GM12878 (cell line): Measurements from ENCODE around the gene RTN4. TPM values are rescaled to one million over a fixed set of nuclear protein-coding genes. Genes with fewer than 3 reads are reported as not detected.

Experiments
- ATAC-seq: fragments of 200-7000 bp; cut with Tn5 transposase; 3 replicates; pipeline ENCODE4 v1.9.1; 2020; ENCODE audit warnings: mild to moderate bottlenecking, moderate library complexity
- BruUV-seq: library from RNA; stranded (reverse); fragments of 400-500 nt; replicated peaks from 2 replicates; lab custom pipeline; 2021; lab: Mats Ljungman, UMichigan
- CTCF ChIA-PET: fragments of 300-600 bp; sonication (Branson Sonifier 250); formaldehyde crosslinking; extraction: SDS; loops from one replicate; lab custom pipeline; 2021; ENCODE audit warnings: inconsistent platforms; lab: Yijun Ruan, JAX
- POLR2A ChIA-PET: fragments of 350-600 bp; formaldehyde crosslinking; extraction: SDS; loops from one replicate; lab custom pipeline; 2021; ENCODE audit warnings: inconsistent platforms; lab: Charles Lee
- RAD21 ChIA-PET: fragments of 300-600 bp; sonication (Branson Sonifier 250); formaldehyde crosslinking; loops from one replicate; lab custom pipeline; 2023; ENCODE audit warnings: antibody characterized with exemption; ENCODE audit not compliant: unreplicated experiment; lab: Charles Lee
- SMC1A ChIA-PET: fragments of 300-600 bp; sonication (Branson Sonifier 250); formaldehyde crosslinking; loops from one replicate; lab custom pipeline; 2023; ENCODE audit not compliant: unreplicated experiment, uncharacterized antibody; lab: Charles Lee
- DNase-seq: peaks from one replicate; pipeline ENCODE4 v3.0.0-alpha.2; 2011; ENCODE audit warnings: low read depth, low spot score
- FAIRE-seq: peaks from 3 replicates; lab custom pipeline; 2011; peaks lifted over from hg19 to GRCh38; lab: Jason Lieb, UNC
- H2AFZ ChIP-seq: 2 replicates; pipeline ENCODE4 v1.6.0; 2011; ENCODE audit warnings: low read depth, low read length, control low read depth; ENCODE audit not compliant: control insufficient read depth
- H3K27ac ChIP-seq: 2 replicates; pipeline ENCODE4 v1.5.1; 2011; ENCODE audit warnings: control low read depth; ENCODE audit not compliant: control insufficient read depth, insufficient read depth
- H3K27me3 ChIP-seq, 2 experiments: replicated peaks in 1 of 2; 2 replicates each; pipeline versions ENCODE4 v1.6.0 to v1.6.1; 2011; ENCODE audit warnings: low read length in 1 of 2; ENCODE audit not compliant: control insufficient read depth in 2 of 2, insufficient read depth in 2 of 2
- H3K36me3 ChIP-seq, 2 experiments: 2 replicates each; pipeline ENCODE4 v1.5.1; 2011; ENCODE audit warnings: low read length in 1 of 2; ENCODE audit not compliant: control insufficient read depth in 2 of 2, insufficient read depth in 2 of 2
- H3K4me1 ChIP-seq: 2 replicates; pipeline ENCODE4 v1.6.1; 2011; ENCODE audit warnings: mild to moderate bottlenecking, low read length, moderate library complexity, mixed read lengths; ENCODE audit not compliant: control insufficient read depth, insufficient read depth
- H3K4me2 ChIP-seq: 2 replicates; pipeline ENCODE4 v1.6.0; 2011; ENCODE audit warnings: control low read depth; ENCODE audit not compliant: control insufficient read depth, insufficient read depth
- H3K4me3 ChIP-seq: fragments of 200-600 bp; sonication (generic); 2 replicates; pipeline ENCODE4 v1.5.1; 2016
- H3K79me2 ChIP-seq: 2 replicates; pipeline ENCODE4 v1.6.0; 2011; ENCODE audit warnings: low read length; ENCODE audit not compliant: control insufficient read depth, insufficient read depth
- H3K9ac ChIP-seq: 2 replicates; pipeline ENCODE4 v1.8.0; 2011; ENCODE audit warnings: low read length, control low read depth, mixed read lengths; ENCODE audit not compliant: control insufficient read depth, insufficient read depth
- H3K9me3 ChIP-seq: replicated peaks from 3 replicates; pipeline ENCODE4 v1.5.1; 2011; ENCODE audit warnings: mild to moderate bottlenecking, low read length; ENCODE audit not compliant: control insufficient read depth, insufficient read depth
- H4K20me1 ChIP-seq: 2 replicates; pipeline ENCODE4 v1.6.0; 2011; ENCODE audit not compliant: control insufficient read depth, insufficient read depth
- ATF7 ChIP-seq: fragments of 450-650 bp; IDR thresholded peaks from 2 replicates; pipeline ENCODE4 v1.6.1; 2016; ENCODE audit warnings: low read depth, mild to moderate bottlenecking
- CBX5 ChIP-seq: sonication (generic); IDR thresholded peaks from 2 replicates; pipeline ENCODE4 v1.6.1; 2016; ENCODE audit warnings: low read depth, moderate library complexity, mild to moderate bottlenecking, inconsistent platforms
- GABPA ChIP-seq: IDR thresholded peaks from 2 replicates; pipeline ENCODE4 v1.6.1; 2014; ENCODE audit warnings: antibody characterized with exemption, low read depth, mild to moderate bottlenecking, inconsistent platforms
- KLF5 ChIP-seq: fragments of 450-650 bp; IDR thresholded peaks from 2 replicates; pipeline ENCODE4 v1.6.1; 2014; ENCODE audit warnings: mild to moderate bottlenecking; ENCODE audit not compliant: partially characterized antibody
- MEF2A ChIP-seq: IDR thresholded peaks from 2 replicates; pipeline ENCODE4 v1.6.1; 2011; ENCODE audit warnings: low read depth, mild to moderate bottlenecking, low read length, moderate library complexity; ENCODE audit not compliant: insufficient read depth
- NRF1 ChIP-seq: conservative IDR thresholded peaks from 2 replicates; pipeline ENCODE4 v1.6.1; 2011; ENCODE audit warnings: mild to moderate bottlenecking, low read depth, low read length, improper control_type of control experiment
- RFX5 ChIP-seq: IDR thresholded peaks from 2 replicates; pipeline ENCODE4 v1.6.1; 2011; ENCODE audit warnings: low read depth, low read length, improper control_type of control experiment
- ZSCAN29 ChIP-seq: fragments of 450-650 bp; IDR thresholded peaks from 2 replicates; pipeline ENCODE4 v1.6.1; 2017; ENCODE audit warnings: mild to moderate bottlenecking, moderate library complexity
- WGBS: methylation state at CpG from one replicate; pipeline ENCODE4 v1.1.6; 2016; ENCODE audit warnings: low lambda C conversion rate; ENCODE audit not compliant: insufficient replicate concordance, insufficient coverage; ENCODE audit errors: missing lambda C conversion rate; 5-methylcytosine and 5-hydroxymethylcytosine counted together
- in situ Hi-C: fragments of 300-500 bp; cut with MboI; formaldehyde crosslinking; loops from 9 replicates; pipeline ENCODE4 v1.14.3; 2018; ENCODE audit warnings: mixed read lengths
- intact Hi-C: fragments of 100-400 bp; cut with micrococcal nuclease; formaldehyde crosslinking; loops from one replicate; pipeline ENCODE4 v1.14.2; 2022; ENCODE audit not compliant: unreplicated experiment
- polyA plus RNA-seq, 11 experiments: library from polyadenylated mRNA; depleted of rRNA in 4 of 11; unstranded in 6 of 11; stranded (reverse) in 5 of 11; fragments of >200 nt; fragmentation: Nextera tagmentation in 4 of 11; fragmentation: Illumina TruSeq in 1 of 11; extraction: Ambion mirVana in 4 of 11; extraction: Trizol in 1 of 11; gene quantifications; 1 replicate in 1 of 11; 2 replicates in 10 of 11; pipeline versions ENCODE4 v1.2.1 to v1.2.3, GENCODE V29; 2011 to 2016; ENCODE audit warnings: inconsistent platforms in 2 of 11, missing spikeins in 2 of 11, low read depth in 1 of 11
- total RNA-seq, 4 experiments: library from RNA; depleted of rRNA in 3 of 4; stranded (reverse); fragments of >200 nt in 3 of 4; fragmentation: Illumina TruSeq in 1 of 4; extraction: Trizol in 1 of 4; gene quantifications; 2 replicates each; pipeline versions ENCODE4 v1.2.1 to v1.2.3, GENCODE V29; 2013 to 2021
- TF ChIP-seq, protein P1 (sequence below): IDR thresholded peaks from 2 replicates; pipeline ENCODE4 v1.6.1; 2012; ENCODE audit warnings: low read depth, low read length, improper control_type of control experiment
- TF ChIP-seq, protein P2 (sequence below), 3 experiments: IDR thresholded peaks in 2 of 3; conservative IDR thresholded peaks in 1 of 3; 2 replicates each; pipeline ENCODE4 v1.5.1; 2011; ENCODE audit warnings: low read depth in 3 of 3, low read length in 3 of 3, mild to moderate bottlenecking in 3 of 3, control low read depth in 2 of 3, moderate library complexity in 2 of 3, inconsistent platforms in 1 of 3, mixed read lengths in 1 of 3; ENCODE audit not compliant: control insufficient read depth in 2 of 3, insufficient read depth in 1 of 3; ENCODE audit errors: extremely low read depth in 1 of 3

Gene RTN4
- total and polyA plus RNA-seq, 10 of the 15 experiments (the other 5 are each of a cell fraction or from before 2014, with no cell fraction given), result 56.0 to 133 (median 83.3) TPM

DNA sequence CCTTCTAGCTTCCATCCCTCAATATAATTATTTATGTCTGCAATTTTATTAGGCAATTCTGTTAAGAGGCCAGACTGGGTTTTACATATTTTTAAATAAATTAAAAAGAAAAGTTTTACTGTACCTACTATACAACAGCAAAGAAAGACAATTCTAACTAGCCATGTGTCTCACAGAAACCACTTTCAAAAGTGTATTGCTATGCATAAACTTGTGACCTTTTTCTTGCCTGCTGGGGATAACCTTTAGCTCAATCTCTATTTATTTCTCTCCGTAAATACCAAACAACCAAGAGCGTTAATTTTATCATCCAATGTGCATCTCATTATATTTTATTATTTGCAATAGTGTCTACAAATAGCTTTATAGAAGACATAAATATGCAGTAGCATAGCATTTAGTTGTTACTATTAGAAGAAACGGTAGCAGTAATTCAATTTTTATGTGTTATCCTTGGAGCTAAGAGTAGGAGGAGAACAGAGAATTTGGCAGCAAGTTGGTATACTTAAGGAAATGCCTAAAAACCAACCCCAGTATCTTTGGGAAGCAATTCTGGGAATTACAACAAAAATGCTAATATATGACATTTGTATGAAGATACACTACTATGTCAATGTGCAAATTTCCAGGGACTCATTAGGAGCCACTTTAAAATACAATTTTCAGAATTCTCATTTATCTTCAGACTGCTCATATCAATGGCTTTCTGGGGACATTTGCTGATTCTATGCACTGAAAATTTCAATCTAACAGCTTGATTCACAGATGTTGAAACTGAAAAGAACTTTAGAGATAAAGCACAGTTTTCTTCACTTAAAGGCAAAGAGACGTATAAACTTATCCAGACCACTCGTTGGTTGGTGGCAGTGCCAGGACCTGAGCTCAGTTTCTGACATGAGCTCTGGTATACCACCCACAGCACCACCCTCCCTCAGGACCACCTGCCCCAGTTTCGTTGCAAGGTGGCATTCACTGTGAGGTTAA lies 23.0 kb upstream of the RTN4 start:
- H3K36me3 ChIP-seq, result no peaks in the 10 kb centered on the region
- H3K9ac ChIP-seq, result no peak overlapping the region
- no peaks in the 10 kb centered on the region for H4K20me1 ChIP-seq
- no TSS peak for BruUV-seq
- H3K27ac ChIP-seq, result no peak overlapping the region
- H3K4me2 ChIP-seq, result no peak overlapping the region
- SMC1A ChIA-PET, result interaction anchor here (1.4 to 2.8 kb wide), 2 partner anchors 78 to 94 kb away, joined by 3 to 8 read pairs; no protein-coding TSS in a partner anchor
- no peak for ATAC-seq
- H3K79me2 ChIP-seq, result no peaks in the 10 kb centered on the region
- H3K4me3 ChIP-seq, result no peak overlapping the region
- no peaks in the 10 kb centered on the region for H3K4me1 ChIP-seq
- intact Hi-C loops, result no loop called here
- no peak for FAIRE-seq
- TF ChIP-seq, protein P1, sequence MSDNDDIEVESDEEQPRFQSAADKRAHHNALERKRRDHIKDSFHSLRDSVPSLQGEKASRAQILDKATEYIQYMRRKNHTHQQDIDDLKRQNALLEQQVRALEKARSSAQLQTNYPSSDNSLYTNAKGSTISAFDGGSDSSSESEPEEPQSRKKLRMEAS, result no peak
- TF ChIP-seq MEF2A, result no peak
- TF ChIP-seq RFX5, result no peak
- TF ChIP-seq, protein P2, sequence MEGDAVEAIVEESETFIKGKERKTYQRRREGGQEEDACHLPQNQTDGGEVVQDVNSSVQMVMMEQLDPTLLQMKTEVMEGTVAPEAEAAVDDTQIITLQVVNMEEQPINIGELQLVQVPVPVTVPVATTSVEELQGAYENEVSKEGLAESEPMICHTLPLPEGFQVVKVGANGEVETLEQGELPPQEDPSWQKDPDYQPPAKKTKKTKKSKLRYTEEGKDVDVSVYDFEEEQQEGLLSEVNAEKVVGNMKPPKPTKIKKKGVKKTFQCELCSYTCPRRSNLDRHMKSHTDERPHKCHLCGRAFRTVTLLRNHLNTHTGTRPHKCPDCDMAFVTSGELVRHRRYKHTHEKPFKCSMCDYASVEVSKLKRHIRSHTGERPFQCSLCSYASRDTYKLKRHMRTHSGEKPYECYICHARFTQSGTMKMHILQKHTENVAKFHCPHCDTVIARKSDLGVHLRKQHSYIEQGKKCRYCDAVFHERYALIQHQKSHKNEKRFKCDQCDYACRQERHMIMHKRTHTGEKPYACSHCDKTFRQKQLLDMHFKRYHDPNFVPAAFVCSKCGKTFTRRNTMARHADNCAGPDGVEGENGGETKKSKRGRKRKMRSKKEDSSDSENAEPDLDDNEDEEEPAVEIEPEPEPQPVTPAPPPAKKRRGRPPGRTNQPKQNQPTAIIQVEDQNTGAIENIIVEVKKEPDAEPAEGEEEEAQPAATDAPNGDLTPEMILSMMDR (IDR thresholded peaks at IDR 0.05 in 2 of 3, conservative IDR thresholded peaks at IDR 0.05 in 1 of 3; ENCODE audit: control insufficient read depth in 2 of 3, extremely low read depth in 1 of 3, insufficient read depth in 1 of 3, low read depth in 3 of 3, low read length in 3 of 3), result no peak
- TF ChIP-seq ATF7, result no peak
- no peak for TF ChIP-seq ZSCAN29
- no peak for TF ChIP-seq KLF5
- no peak for TF ChIP-seq CBX5
- no peak for TF ChIP-seq GABPA
- TF ChIP-seq NRF1, result no peak
- H3K27me3 ChIP-seq, result no peaks in the 10 kb centered on the region
- POLR2A ChIA-PET, result no interaction called here
- H2AFZ ChIP-seq, result no peak overlapping the region
- no peak for DNase-seq
- WGBS, result 71% methylated on average over 6 of the region's 6 CpGs
- in situ Hi-C loops, result no loop called here
- CTCF ChIA-PET, result interaction anchor here (0.6 to 1.4 kb wide), 9 partner anchors 14 to 1107 kb away, joined by 3 to 7 read pairs (median 3); no protein-coding TSS in a partner anchor
- H3K9me3 ChIP-seq, result no peaks in the 10 kb centered on the region
- RAD21 ChIA-PET, result interaction anchor here (1.2 to 1.6 kb wide), 2 partner anchors 95 to 174 kb away, joined by 3 to 5 read pairs; no protein-coding TSS in a partner anchor
